Measurements from ENCODE around the gene CCDC57. TPM values are rescaled to one million over a fixed set of nuclear protein-coding genes. Genes with fewer than 3 reads are reported as not detected.

The CCDC57 gene
- total and polyA plus RNA-seq, 9 of the 15 experiments (the other 6 are each of a cell fraction or from before 2014, with no cell fraction given), result 0.83 to 36.2 (median 13.6) TPM

DNA sequence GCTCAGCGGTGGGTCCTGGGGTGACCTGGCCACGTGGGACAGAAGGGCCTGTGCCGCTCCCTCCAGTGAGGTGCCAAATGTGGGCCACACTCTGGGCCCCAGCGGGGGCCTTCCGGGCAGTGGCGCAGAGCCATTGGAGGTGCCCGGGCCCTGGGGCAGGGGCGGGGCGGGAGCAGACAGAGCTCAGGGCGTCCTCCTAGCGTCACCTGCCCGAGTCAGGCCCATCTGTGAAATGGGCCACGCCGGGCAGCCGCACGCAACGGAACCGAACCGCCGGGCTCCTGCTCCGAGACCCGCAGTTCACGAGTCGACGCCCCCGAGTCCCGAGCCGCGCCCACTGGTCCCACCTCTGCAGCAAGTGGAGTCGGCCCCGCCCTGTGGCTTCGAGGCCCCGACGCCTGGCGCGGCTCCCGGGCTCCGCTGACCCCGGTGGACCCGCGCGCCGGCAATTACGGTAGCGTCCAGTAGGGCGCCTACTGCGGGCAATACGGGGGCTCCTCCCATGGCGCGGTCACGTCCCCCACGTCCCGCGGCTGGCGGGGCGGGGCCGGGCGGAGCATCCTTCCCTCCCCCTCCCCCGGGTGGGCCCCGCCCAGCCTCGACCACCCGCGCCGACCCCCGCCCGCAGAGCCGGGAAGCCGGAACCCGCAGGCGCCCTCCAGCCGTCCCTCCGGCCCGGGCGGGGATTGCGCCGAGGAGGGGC, 18.1 kb upstream of the CCDC57 start (continued):
- TF ChIP-seq, protein P1, sequence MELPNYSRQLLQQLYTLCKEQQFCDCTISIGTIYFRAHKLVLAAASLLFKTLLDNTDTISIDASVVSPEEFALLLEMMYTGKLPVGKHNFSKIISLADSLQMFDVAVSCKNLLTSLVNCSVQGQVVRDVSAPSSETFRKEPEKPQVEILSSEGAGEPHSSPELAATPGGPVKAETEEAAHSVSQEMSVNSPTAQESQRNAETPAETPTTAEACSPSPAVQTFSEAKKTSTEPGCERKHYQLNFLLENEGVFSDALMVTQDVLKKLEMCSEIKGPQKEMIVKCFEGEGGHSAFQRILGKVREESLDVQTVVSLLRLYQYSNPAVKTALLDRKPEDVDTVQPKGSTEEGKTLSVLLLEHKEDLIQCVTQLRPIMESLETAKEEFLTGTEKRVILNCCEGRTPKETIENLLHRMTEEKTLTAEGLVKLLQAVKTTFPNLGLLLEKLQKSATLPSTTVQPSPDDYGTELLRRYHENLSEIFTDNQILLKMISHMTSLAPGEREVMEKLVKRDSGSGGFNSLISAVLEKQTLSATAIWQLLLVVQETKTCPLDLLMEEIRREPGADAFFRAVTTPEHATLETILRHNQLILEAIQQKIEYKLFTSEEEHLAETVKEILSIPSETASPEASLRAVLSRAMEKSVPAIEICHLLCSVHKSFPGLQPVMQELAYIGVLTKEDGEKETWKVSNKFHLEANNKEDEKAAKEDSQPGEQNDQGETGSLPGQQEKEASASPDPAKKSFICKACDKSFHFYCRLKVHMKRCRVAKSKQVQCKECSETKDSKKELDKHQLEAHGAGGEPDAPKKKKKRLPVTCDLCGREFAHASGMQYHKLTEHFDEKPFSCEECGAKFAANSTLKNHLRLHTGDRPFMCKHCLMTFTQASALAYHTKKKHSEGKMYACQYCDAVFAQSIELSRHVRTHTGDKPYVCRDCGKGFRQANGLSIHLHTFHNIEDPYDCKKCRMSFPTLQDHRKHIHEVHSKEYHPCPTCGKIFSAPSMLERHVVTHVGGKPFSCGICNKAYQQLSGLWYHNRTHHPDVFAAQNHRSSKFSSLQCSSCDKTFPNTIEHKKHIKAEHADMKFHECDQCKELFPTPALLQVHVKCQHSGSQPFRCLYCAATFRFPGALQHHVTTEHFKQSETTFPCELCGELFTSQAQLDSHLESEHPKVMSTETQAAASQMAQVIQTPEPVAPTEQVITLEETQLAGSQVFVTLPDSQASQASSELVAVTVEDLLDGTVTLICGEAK (IDR thresholded peaks at IDR 0.05), result peak; percentile 81
- TF ChIP-seq, protein P1 (CRISPR knock-in tag; IDR thresholded peaks at IDR 0.05), result no peak
- TF ChIP-seq ZNF354B (CRISPR knock-in tag; IDR thresholded peaks at IDR 0.05) (no peak), ATF7 (IDR thresholded peaks at IDR 0.05) (peak; percentile 60), ZBTB7A (IDR thresholded peaks at IDR 0.05; ENCODE audit: borderline replicate concordance, control insufficient read depth, low read depth, low read length) (peak; percentile 96), ETV5 (CRISPR knock-in tag; IDR thresholded peaks at IDR 0.05; ENCODE audit: low read depth) (0 out of 2 replicates have a peak, but pooled peaks have one; percentile 41), JUND (IDR thresholded peaks at IDR 0.05; ENCODE audit: borderline replicate concordance, low read depth, low read length) (peak; percentile 46; the same call in 1 of the 2 replicates), JUND (tag; IDR thresholded peaks at IDR 0.05; ENCODE audit: borderline replicate concordance, low read depth, low read length) (no peak; the same call in 2 of the 3 replicates), RFX7 (CRISPR knock-in tag; IDR thresholded peaks at IDR 0.05) (no peak), ZNF146 (CRISPR knock-in tag; IDR thresholded peaks at IDR 0.05; ENCODE audit: unreplicated experiment) (no peak), E2F3 (CRISPR knock-in tag; IDR thresholded peaks at IDR 0.05) (peak; percentile 20; the same call in 1 of the 2 replicates)
- TF ChIP-seq, protein P2, sequence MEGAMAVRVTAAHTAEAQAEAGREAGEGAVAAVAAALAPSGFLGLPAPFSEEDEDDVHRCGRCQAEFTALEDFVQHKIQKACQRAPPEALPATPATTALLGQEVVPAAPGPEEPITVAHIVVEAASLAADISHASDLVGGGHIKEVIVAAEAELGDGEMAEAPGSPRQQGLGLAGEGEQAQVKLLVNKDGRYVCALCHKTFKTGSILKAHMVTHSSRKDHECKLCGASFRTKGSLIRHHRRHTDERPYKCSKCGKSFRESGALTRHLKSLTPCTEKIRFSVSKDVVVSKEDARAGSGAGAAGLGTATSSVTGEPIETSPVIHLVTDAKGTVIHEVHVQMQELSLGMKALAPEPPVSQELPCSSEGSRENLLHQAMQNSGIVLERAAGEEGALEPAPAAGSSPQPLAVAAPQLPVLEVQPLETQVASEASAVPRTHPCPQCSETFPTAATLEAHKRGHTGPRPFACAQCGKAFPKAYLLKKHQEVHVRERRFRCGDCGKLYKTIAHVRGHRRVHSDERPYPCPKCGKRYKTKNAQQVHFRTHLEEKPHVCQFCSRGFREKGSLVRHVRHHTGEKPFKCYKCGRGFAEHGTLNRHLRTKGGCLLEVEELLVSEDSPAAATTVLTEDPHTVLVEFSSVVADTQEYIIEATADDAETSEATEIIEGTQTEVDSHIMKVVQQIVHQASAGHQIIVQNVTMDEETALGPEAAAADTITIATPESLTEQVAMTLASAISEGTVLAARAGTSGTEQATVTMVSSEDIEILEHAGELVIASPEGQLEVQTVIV (CRISPR knock-in tag; IDR thresholded peaks at IDR 0.05; ENCODE audit: borderline replicate concordance), result no peak
- TF ChIP-seq, protein P3, sequence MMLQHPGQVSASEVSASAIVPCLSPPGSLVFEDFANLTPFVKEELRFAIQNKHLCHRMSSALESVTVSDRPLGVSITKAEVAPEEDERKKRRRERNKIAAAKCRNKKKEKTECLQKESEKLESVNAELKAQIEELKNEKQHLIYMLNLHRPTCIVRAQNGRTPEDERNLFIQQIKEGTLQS (IDR thresholded peaks at IDR 0.05), result no peak
- TF ChIP-seq, protein P3 (CRISPR knock-in tag; conservative IDR thresholded peaks at IDR 0.05), result peak; percentile 71
